DMS79 (cell line): ENCODE measurements around the gene CBR3.
"Not testable (repeated sequence)": the region's sequence is repeated elsewhere in the genome, so short reads cannot be mapped to it uniquely, and the experiment has no call there.

Source experiments
- DNase-seq: peaks from one replicate; lab custom pipeline; 2025; lab: John Stamatoyannopoulos, UW

Gene CBR3

GRCh38 chr21:36134803-36135390, at the start of gene CBR3:
Gene CBR3 (plus strand): TSS chr21:36135079. CDS start chr21:36135193, 114 bp downstream.
- no peak for DNase-seq

DNA sequence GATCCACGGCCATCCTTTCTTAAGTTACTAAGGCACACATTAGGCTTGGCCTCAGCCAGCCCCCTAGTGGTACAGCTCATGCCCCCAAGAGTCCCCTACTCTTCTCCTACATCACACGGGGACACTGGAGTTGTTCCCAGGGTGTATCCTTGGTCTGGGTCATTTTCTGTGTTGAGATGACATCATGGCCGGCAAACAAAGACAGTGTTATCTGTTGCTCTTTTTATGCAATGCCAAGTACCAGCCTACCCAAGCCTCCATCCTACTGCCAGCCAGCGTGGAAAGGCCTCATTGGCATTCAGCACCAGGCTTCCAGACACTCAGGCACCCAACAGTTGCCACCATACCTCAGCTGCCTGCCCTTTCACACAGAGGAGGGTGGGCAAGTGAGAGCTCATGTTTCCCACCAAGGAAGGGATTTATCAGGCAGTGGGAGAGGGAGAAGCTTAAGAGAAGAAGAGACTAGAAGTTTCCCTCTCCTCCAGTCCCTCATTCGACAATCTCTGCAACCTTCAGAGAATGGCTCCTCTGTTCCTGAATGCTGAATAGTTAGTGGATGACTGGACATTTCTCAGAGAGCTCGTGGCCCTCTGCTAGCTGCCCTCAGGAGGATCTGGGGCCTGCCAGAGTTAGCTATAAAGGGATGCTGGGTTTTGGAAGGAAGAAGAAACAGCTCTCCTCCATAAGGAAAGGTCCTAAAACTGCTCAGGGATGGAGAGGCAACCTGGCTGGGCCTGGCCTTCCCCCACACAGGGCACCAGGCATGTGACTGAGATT, 47.3 kb upstream of the CBR3 start:
- no peak for DNase-seq

DNA sequence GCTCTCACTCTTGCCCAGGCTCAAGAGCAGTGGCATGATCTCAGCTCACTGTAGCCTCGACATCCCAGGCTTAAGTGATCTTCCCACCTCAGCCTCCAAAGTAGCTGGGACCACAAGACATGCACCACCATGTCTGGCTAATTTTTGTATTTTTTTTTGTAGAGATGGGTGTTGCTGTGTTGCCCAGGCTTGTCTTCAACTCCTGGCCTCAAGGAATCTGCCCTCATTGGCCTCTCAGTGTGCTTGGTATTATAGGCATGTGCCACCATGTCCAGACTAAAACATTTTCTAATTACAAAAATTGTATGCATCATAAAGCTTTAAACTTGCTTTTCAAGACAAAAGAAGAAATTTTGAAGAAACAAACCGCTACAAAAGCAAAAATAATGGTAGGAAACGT, 44.9 kb upstream of the CBR3 start:
- no peak for DNase-seq

DNA sequence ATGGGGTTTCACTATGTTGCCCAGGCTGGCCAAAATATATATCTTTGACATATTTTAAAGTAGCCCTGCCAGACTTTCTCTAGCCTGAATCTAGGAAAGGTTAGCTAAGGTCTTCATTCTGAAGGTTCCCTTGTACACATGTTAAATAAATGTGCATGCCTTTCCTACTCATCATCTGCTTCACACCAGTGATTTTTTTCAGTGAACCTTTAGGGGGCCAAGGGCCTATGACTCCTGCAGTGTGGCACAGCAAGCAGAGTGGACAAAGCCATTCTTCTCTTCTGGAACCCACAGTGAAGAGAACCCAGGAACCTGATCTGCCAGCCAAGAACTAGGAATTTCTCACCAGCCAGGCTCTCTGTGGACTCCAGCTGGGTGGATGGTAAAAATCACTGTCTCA, 42.2 kb upstream of the CBR3 start:
- no peak for DNase-seq

- DNase-seq, result no peak
Observed at GRCh38 chr21:36093512-36093911, 41.4 kb upstream of the CBR3 start.

DNA sequence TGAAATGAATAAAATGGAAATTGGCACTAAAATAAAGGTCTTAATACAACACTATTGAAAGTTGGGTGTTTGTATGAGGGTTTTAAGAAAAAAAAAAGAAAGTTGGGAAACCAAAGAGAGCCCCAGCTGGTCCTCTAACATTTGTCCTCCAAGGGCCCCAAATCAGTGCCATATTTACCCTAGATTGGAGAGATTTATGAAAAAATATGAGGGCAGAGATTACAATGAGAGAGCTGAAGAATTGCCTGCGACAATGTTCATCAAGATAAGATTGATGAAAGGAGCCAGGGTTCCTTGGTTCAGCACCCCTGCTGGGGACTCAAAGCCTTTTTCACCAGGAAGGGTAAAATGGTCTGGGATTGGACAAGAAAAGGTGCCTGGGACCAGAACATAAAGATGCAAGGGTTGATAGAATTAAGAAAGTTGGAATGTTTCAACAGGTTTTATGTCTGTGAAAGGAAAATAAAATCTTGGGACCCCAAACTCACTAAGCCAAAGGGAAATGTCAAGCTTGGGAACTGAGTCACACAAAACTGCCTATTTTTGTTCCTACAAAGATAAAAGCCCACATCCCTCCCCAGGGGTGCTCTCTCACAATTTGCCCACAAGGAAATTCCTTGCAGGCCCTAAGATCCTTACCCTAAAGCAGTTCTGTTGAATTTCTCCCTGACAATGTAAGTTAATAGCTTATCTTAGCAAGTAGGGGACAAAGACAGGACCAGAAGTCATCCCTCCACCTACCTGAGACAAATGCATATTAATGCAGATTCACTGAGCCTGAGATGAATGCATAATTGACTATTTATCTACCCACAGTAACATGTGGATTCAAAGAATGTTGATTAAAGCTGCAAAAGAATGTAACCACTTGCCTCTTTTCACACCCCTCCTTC, 38.2 kb upstream of the CBR3 start:
- no peak for DNase-seq

- no peak for DNase-seq
Observed at GRCh38 chr21:36097427-36098181, 37.3 kb upstream of the CBR3 start.

DNA sequence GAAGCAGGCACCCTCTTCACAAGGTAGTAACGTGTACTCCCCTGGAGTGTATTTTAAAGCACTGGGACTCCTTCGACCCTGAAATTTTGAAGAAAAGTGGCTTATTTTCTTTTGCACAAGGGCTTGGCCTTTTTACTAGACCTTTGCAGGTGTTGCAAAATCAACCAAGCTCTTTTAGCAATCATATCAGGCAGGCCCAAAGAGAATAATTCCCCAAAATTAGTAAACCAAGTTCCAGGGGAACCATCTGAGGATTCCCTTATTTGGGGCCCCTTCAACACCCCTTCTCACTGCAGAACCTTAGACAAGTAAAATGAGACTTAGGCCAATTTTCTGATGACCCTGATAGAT, 36.7 kb upstream of the CBR3 start:
- no peak for DNase-seq

DNA sequence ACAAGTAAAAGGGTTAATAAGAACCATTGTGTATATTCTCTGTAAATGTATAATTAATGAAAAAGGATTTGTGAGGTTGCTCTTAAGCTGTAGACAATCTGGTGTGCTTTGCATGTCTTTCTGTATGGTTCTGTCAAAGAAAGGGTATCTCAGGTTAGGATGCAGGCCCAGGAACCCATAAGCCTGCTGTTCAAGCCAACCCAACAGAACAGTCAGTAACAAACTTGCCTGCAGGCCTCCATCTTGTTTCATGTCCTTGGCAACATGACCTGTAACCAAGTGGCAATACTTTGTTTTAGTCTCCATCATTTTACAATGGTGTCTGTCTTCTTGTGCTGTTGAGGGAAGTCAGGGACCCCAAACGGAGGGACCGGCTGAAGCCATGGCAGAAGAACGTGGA, 35.9 kb upstream of the CBR3 start:
- no peak for DNase-seq

DNA sequence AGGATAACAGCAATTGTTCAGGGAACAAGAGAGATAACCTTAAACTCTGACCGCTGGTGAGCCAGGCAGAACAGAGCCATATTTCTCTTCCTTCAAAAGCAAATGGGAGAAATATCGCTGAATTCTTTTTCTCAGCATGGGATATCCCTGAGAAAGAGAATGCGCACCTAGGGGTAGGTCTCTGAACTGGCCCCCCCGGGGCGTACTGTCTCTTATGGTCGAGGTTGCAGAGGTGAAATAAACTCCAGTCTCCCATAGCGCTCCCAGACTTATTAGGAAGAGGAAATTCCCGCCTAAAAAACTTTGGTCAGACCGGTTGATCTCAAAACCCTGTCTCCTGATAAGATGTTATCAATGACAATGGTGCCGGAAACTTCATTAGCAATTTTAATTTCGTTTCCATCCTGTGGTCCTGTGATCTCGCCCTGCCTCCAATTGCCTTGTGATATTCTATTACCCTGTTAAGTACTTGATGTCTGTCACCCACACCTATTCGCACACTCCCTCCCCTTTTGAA, 35.1 kb upstream of the CBR3 start:
- not testable (repeated sequence) for DNase-seq

GRCh38 chr21:36100971-36101641, 33.8 kb upstream of the CBR3 start:
- DNase-seq, result no peak

GRCh38 chr21:36103434-36103833, 31.4 kb upstream of the CBR3 start:
- DNase-seq, result no peak

- DNase-seq, result no peak
Observed at GRCh38 chr21:36104317-36105300, 30.3 kb upstream of the CBR3 start.

DNA sequence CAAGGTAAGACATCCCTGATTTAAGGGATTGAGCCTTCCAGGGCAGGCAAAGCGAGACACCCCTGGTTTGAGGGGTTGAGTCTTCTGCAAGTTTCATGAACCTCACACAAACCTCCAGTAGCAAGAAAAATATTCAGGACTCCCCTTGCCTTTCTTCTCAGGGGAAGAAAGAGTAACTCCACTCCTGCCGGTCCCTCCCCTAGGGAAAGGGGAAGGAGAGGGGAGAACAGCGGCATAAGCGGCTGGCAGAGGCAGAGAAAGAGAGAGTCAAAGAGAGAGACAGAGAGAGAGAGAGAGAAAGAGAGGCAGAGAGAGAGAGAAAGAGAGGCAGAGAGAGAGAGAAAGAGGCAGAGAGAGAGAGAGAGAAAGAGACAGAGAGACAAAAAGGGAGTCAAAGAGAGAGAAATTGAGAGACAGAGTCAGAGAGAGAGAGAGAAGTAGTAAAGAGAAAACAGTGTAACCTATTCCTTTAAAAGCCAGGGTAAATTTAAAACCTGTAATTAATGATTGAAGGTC, 29.5 kb upstream of the CBR3 start:
- DNase-seq, result no peak

GRCh38 chr21:36109868-36110267, 25.0 kb upstream of the CBR3 start:
- DNase-seq, result no peak

DNA sequence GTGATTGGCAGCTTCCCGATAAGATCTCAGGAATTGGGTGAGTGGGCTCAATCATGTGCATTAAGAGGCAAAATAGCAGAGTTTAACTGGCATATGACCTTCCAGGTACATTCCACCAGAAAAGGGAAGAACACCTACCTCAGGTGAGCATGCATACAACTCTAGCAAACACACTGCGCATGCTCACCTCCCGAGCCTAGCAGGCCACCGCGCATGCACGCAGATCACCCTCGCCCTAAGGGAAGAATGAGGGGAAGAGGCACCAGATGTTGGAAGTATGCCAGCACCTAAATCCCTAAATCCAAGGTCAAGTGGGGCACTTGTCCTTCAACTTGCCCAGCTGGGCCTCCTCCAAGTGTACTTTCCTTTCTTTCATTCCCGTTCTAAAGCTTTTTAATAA, 23.6 kb upstream of the CBR3 start:
- DNase-seq, result no peak

DNA sequence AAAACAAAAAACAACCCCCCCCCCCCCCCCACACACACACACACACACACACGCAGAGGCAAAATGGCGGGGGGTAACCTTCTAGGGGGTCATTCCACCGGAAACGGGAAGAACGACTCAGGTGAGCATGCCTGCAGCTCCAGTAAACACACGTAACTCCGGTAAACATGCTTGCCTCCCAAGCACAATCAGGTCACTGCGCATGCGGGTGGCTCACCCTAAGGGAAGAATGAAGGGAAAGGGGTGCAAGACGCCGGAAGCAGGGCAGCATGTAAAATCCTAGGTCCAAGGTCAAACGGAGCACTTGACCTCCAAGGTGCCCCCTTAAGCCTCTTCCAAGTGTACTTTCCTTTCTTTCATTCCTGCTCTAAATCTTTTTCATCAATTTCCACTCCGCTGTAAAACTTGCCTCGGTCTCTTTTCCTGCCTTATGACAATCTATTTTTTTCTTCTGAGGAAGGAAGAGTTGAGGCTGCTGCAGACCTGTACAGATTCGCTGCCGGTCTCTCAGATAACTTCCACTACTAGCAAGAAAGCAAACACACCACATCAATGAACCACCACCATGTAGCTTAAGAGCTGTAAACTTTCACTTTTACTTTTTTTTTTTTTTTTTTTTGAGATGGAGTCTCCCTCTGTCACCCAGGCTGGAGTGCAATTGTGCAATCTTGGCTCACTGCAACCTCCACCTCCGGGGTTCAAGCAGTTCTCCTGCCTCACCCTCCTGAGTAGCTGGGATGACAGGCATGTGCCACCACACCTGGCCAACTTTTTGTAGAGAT, 21.0 kb upstream of the CBR3 start:
- peak; percentile 50 for DNase-seq

- no peak for DNase-seq
Observed at GRCh38 chr21:36115138-36115730, 19.6 kb upstream of the CBR3 start.

- no peak for DNase-seq
Observed at GRCh38 chr21:36117286-36117741, 17.6 kb upstream of the CBR3 start.
